HG02981 (cell line): ENCODE measurements around the gene RAI14.
"Not testable (repeated sequence)": the region's sequence is repeated elsewhere in the genome, so short reads cannot be mapped to it uniquely, and the experiment has no call there.

Experiments
- ATAC-seq: cut with Tn5 transposase; IDR thresholded peaks from one replicate; pipeline ENCODE4 v1.9.1; 2021; ENCODE audit warnings: mild to moderate bottlenecking, moderate library complexity; ENCODE audit not compliant: unreplicated experiment

The RAI14 gene

GRCh38 chr5:34697308-34698108 is 41.4 kb downstream of the RAI14 start:
- ATAC-seq, result no peak

- no peak for ATAC-seq
These were observed 41.9 kb downstream of the RAI14 start for GRCh38 chr5:34698109-34698419.

- no peak for ATAC-seq
These were observed 42.6 kb downstream of the RAI14 start for GRCh38 chr5:34698754-34699153.

GRCh38 chr5:34699155-34700077 is 43.3 kb downstream of the RAI14 start:
- no peak for ATAC-seq

- ATAC-seq, result no peak
These were observed 43.9 kb downstream of the RAI14 start for GRCh38 chr5:34700078-34700452.

- not testable (repeated sequence) for ATAC-seq
These were observed 45.3 kb downstream of the RAI14 start for GRCh38 chr5:34701442-34701841.

GRCh38 chr5:34703767-34704713 is 47.9 kb downstream of the RAI14 start:
- ATAC-seq, result no peak

- no peak for ATAC-seq
These were observed 50.0 kb downstream of the RAI14 start for GRCh38 chr5:34706084-34706483.

- no peak for ATAC-seq
These were observed 51.5 kb downstream of the RAI14 start for GRCh38 chr5:34707451-34708107.

GRCh38 chr5:34708777-34709176 is 52.6 kb downstream of the RAI14 start:
- ATAC-seq, result no peak

- no peak for ATAC-seq
These were observed 53.9 kb downstream of the RAI14 start for GRCh38 chr5:34709861-34710673.

GRCh38 chr5:34712565-34712964 is 56.4 kb downstream of the RAI14 start:
- no peak for ATAC-seq

- no peak for ATAC-seq
These were observed 59.6 kb downstream of the RAI14 start for GRCh38 chr5:34715711-34716110.

- ATAC-seq, result no peak
These were observed 60.9 kb downstream of the RAI14 start for GRCh38 chr5:34716986-34717385.

GRCh38 chr5:34717426-34718327 is 61.5 kb downstream of the RAI14 start:
- ATAC-seq, result no peak

- no peak for ATAC-seq
These were observed 62.4 kb downstream of the RAI14 start for GRCh38 chr5:34718516-34718915.

- ATAC-seq, result no peak
These were observed 62.9 kb downstream of the RAI14 start for GRCh38 chr5:34719029-34719428.

GRCh38 chr5:34721327-34721726 is 65.2 kb downstream of the RAI14 start:
- ATAC-seq, result no peak

- ATAC-seq, result no peak
These were observed 66.1 kb downstream of the RAI14 start for GRCh38 chr5:34722183-34722582.
